Erythroblast (primary cell): ENCODE measurements around the gene SLC9A3.

Experiments used
- GATA1 ChIP-seq: IDR thresholded peaks from 2 replicates; pipeline ENCODE4 v1.6.1; 2011; ENCODE audit warnings: low read depth, mild to moderate bottlenecking, control low read depth, low read length, moderate library complexity
- POLR2A ChIP-seq: IDR thresholded peaks from 2 replicates; pipeline ENCODE4 v1.6.1; 2011; ENCODE audit warnings: mild to moderate bottlenecking, low read length

DNA sequence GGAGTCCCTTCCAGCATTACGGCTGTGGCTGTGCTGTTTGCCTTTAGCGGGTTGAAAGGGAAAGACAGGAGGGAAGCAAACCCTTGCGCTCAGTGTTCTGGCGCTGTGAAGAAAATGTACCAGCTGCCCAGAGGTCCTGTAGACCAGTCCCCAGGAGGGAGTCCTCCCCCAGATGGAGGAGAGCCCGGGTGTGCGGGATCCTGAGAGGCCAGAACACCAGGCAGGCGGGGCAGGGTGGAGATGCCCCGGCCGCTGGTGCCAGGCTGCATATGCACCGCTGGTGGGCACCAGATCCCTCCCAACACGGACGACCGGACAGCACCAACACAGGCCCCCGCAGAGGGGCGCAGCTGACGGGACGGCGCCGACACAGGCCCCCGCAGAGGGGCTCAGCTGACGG lies 37.2 kb upstream of the SLC9A3 start:
- TF ChIP-seq POLR2A (no peak), GATA1 (no peak)
